ENCODE measurements around the gene FLT1.

FLT1 gene

DNA sequence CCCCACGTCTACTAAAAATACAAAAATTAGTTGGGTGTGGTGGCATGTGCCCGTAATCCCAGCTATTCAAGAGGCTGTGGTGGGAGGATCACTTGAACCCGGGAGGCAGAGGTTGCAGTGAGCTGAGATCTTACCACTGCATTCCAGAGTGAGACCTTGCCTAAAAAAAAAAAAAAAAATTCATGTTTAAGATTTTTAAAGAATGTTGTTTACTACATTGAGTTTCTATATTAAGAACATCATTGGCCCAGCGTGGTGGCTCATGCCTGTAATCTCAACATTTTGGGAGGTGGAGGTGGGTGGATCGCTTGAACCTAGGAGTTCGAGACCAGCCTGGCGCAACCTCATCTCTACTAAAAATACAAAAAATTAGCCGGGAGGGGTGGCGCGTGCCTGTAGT is 31.9 kb upstream of the FLT1 start:
- no peak for DNase-seq (ENCODE audit: low spot score)

GRCh38 chr13:28522871-28523270 is 27.9 kb upstream of the FLT1 start:
- DNase-seq (ENCODE audit: low spot score) = no peak

- no peak for DNase-seq (ENCODE audit: low spot score)
Measured at GRCh38 chr13:28513745-28514144, 18.8 kb upstream of the FLT1 start.

DNA sequence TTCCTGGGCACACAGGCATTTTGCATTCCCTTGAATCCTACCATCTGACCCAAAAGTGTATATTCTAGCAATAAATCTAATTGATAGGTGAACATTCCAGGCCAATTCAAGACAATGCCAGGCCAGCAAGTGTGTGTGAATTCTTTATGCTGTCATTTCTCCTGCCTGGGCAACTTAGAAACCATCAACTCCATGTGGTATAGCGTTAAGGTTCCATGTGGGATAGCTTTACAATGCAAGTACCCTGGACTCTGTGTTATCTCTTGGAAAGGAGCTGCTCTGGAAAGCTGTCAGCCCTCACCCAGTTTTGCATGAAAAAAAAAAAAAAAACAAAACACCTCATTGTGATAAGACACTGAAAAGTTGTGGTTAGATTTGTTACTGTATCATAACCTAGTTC is 15.6 kb upstream of the FLT1 start:
- DNase-seq (ENCODE audit: low spot score) = no peak

DNA sequence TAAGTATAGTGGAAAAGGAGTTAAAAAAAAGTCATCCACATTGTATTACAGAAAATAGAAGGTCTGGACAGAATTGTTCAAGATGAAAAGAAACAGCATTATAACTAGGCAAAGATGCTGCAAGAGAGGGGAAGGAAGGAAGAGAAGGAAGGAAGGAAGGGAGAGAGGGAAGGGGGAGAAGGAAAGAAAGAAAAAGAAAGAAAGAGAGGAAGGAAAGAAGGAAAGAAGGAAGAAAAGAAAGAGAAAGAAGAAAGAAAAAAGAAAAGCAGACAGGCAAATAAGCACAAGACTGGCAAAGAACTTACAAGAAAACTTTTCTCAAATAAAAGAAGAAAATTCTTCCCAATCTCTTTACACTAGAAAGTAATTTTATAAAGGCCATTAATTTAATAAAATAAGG is 15.1 kb upstream of the FLT1 start:
- DNase-seq (ENCODE audit: low spot score) = no peak

- no peak for DNase-seq (ENCODE audit: low spot score)
Measured at GRCh38 chr13:28505543-28506135, 10.7 kb upstream of the FLT1 start.

GRCh38 chr13:28503182-28503967 is 8.4 kb upstream of the FLT1 start:
- no peak for DNase-seq (ENCODE audit: low spot score)

GRCh38 chr13:28501547-28501946 is 6.6 kb upstream of the FLT1 start:
- no peak for DNase-seq (ENCODE audit: low spot score)

DNA sequence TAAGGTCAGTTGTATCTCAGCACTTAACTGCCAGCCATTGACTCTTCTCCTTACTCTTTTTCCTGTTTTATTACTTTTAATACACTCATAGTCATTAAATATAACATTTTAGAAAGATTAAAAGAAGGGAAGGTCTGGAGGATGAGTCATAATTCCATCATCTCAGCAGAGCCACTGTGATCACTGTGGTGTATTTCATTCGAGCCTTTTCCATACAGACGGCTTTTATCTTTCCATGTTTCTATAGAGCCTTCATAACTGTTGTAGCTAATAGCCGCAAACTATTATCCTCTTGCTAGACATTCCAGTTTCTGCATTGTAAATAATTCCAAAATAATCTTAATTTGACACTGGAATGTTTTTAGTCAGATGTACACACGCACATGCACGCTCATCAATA is 4.7 kb upstream of the FLT1 start:
- no peak for DNase-seq (ENCODE audit: low spot score)

DNA sequence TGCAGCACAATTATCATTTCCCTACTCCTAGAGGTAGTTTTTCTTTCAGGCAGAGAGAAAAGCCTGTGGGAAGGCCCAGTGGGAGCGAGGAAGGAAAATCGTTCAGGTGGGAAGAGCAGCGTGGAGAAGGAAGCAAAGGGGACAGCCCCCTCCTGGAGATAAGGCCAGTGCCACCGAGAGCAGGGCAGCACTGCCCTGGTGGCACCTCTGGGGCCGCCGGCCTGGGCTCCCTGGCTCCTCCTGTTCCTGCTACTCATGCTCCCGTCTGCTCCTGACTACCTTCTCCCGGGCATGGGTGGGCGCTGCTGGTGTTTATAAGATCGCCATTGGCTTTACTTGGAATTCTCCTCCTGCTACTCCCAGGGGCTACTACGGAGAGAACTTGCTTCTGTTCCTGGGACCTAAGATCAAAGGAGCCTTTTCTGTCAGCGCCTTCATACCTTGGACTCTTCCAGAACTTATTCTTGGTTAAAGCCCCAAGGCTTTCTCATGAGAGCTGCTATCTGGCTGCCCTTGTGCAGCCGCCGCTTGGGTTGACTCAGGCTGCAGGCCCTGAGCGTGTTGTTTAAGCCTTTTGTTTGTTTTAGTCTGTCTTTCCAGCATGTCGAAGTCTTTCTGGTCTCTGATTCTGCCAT is 3.7 kb upstream of the FLT1 start:
- DNase-seq (ENCODE audit: low spot score) = no peak

DNA sequence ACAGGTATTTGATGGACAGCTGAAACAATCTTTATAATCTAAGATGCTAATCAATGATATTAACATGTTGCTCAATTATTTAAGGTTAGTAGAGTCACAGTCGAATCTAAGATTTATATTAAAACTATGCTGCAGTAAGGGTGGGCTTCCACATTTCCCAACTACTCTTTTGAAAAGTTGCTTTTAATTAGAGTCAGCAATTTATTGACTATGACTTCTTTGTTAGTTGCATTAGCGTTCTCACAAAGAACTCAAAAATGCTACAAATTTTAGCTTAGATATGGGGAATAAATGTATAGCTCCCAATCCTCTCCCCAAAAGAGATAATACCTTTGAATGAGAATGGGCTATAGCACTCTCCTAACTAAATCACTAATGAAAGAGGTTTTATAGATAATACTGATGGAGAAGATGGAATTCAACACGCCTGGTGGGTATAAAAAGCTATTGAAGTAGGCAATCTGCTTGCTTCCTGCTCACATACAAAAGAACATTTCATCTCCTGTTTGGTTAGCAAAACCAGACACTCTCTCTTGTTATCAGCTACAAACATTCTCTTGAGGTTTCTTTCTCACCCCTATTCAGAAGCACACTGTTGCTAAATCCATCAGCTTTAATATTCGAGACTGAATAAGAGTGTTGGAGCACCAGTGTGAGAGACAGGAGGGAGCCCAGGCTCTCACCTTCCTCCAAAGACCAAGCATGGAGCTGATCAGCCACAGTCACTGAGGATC is 2.4 kb upstream of the FLT1 start:
- DNase-seq (ENCODE audit: low spot score) = no peak

- DNase-seq (ENCODE audit: low spot score) = no peak
Measured at GRCh38 chr13:28496188-28496564, 1.2 kb upstream of the FLT1 start.

GRCh38 chr13:28495538-28496187 is 735 bp upstream of the FLT1 start:
- no peak for DNase-seq (ENCODE audit: low spot score)

- DNase-seq (ENCODE audit: low spot score) = no peak
Measured at GRCh38 chr13:28494504-28494777, 487 bp downstream of the FLT1 start.

DNA sequence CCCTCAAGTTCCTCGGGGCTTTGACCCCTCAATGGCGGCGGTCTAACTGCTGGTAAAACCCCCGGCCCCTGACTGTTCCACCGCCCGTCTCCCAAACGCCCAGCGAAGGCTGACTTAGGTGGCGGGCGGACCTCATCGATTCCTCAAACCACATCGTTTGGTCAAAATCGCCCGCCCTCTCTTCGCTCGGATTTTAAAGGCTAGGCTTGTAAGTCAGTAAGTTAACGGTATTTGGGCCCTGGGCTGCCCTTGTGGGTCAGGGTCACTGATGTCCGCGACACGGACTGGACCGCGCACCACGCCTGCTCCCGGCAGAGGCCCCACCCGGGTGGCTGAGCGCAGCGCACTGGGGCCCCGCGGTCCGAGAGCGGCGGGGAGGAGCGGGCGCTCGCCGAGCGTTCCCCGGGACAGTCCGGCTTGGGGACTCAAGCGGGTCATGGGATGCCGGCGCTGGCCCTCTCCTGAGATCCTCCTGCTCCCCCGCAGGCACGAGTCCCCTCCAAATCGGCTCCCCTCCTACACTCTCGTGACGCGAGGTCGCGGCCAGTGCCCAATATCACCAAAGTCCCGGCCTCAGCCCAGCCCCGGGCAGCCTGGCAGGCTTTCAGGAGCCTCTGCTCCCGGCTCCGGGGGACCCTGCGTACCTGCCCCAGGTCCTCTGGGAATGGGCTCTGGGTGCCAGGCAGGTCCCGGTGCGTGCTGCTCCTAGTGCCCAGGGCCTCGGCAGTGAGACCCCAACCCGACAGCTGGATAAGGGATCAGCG is 1.0 kb downstream of the FLT1 start:
- peak; percentile 67 for DNase-seq (ENCODE audit: low spot score)

- no peak for DNase-seq (ENCODE audit: low spot score)
Measured at GRCh38 chr13:28492569-28493367, 2.2 kb downstream of the FLT1 start.

DNA sequence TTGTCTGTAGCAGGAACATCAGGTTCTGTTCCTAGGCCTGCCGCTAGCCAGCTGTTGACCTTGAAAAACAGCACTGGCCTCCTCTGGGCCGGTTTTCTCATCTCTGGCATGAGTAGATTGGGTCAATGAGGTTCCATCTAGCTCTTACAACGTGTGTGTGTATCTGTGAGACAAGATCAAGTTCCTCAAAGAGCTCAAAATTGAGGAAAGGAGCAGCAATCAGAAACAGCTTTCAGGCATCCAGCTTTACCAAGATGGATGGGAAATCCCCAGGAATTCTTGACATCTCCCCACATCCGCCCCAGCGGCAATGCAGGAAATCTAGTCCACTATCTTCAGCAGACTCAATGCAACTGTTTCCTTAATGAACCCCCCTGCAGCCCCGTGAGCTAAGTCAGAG is 4.9 kb downstream of the FLT1 start:
- no peak for DNase-seq (ENCODE audit: low spot score)

DNA sequence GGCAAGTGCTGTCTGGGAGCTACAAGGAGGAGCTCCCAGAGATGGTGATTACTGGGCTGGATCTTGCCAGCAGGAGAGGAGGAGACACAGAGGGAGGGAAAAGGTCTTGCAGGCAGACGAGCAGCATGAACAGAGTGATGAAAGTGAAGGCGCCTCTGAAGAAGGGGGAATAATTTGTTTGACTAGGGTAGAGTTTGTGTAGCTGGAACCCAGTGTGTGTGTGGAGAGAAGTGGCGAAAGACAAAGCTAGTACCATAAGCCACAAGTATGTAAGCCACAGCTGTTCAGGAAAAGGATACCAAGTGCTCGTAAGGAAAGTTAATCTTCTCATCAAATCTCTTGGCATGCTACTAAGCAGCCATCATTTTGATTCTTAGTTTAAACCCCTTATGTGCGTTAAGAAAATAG is 5.4 kb downstream of the FLT1 start:
- no peak for DNase-seq (ENCODE audit: low spot score)

DNA sequence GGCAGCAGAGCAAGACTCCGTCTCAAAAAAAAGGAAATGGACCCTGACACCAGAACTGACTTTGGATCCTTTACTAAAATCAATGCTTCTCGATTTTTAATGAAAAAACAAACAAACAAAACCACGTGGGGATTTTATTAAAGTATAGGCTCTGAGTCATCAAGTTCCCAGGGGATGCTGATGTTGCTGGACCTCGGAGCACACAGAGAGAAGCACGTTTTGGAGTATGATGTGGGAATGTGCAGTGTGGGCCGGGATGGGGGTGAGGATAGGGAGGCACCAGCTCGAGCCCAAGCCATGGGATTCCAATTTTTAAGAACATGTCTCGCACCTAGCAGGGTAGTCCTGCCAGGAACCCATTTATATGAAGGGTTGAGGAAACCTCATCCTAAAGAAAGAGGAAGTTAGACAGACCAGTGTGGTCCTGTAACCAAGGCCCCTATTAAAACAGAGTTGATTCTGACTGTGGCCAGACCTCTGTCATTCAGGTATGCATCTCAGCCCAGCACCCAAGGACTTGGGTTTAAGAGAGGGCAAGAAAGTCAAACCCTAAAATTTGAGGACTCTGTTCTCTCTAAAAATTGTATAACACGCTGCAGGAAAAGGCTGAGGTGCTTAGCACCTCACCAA is 6.4 kb downstream of the FLT1 start:
- DNase-seq (ENCODE audit: low spot score) = no peak

GRCh38 chr13:28485996-28486543 is 8.9 kb downstream of the FLT1 start:
- no peak for DNase-seq (ENCODE audit: low spot score)
